Neuronal stem cell (in vitro differentiated cells): Measurements from ENCODE around the gene CHL1.

Experiments
- DNase-seq: peaks from one replicate; pipeline ENCODE4 v3.0.0-alpha.2; 2013; ENCODE audit warnings: low spot score
- H2AFZ ChIP-seq: one replicate; pipeline ENCODE4 v1.6.1; 2013; ENCODE audit warnings: mild to moderate bottlenecking, low read length, inconsistent platforms
- H2AK5ac ChIP-seq: 2 replicates; pipeline ENCODE4 v1.6.1; 2013; ENCODE audit warnings: low read depth, mild to moderate bottlenecking, inconsistent platforms, low read length, moderate library complexity, mixed read lengths
- H2BK120ac ChIP-seq: 2 replicates; pipeline ENCODE4 v1.6.1; 2013; ENCODE audit warnings: low read depth, mild to moderate bottlenecking, inconsistent platforms, low read length, moderate library complexity, mixed read lengths
- H2BK12ac ChIP-seq: one replicate; pipeline ENCODE4 v1.6.1; 2013; ENCODE audit warnings: low read length, inconsistent platforms
- H2BK15ac ChIP-seq: 2 replicates; pipeline ENCODE4 v1.6.1; 2013; ENCODE audit warnings: mild to moderate bottlenecking, low read length, inconsistent platforms, mixed read lengths
- H2BK5ac ChIP-seq: one replicate; pipeline ENCODE4 v1.6.1; 2013; ENCODE audit warnings: inconsistent platforms, mild to moderate bottlenecking, low read length, moderate library complexity
- H3K14ac ChIP-seq: one replicate; pipeline ENCODE4 v1.6.1; 2013; ENCODE audit warnings: low read length, inconsistent platforms
- H3K18ac ChIP-seq: 2 replicates; pipeline ENCODE4 v1.6.1; 2013; ENCODE audit warnings: low read length, inconsistent platforms
- H3K23ac ChIP-seq: 2 replicates; pipeline ENCODE4 v1.6.1; 2013; ENCODE audit warnings: low read depth, mild to moderate bottlenecking, mixed read lengths, low read length, inconsistent platforms; ENCODE audit not compliant: poor library complexity
- H3K27ac ChIP-seq: replicated peaks from 3 replicates; pipeline ENCODE4 v1.5.1; 2013; ENCODE audit warnings: low read length, inconsistent platforms
- H3K27me3 ChIP-seq, 3 experiments: 2 replicates each; pipeline ENCODE4 v1.6.1; 2013; ENCODE audit warnings: low read length in 3 of 3, mild to moderate bottlenecking in 2 of 3, inconsistent platforms in 1 of 3, low read depth in 1 of 3, mixed read lengths in 1 of 3, moderate library complexity in 1 of 3; ENCODE audit not compliant: control insufficient read depth in 3 of 3, insufficient read depth in 3 of 3
- H3K36me3 ChIP-seq, 2 donors: replicated peaks in 1 of 2; 2 replicates each; pipeline ENCODE4 v1.6.1; 2013; ENCODE audit warnings: low read length in 2 of 2; ENCODE audit not compliant: control insufficient read depth in 2 of 2, insufficient read depth in 2 of 2
- H3K4ac ChIP-seq: 2 replicates; pipeline ENCODE4 v1.6.1; 2013; ENCODE audit warnings: inconsistent platforms, mild to moderate bottlenecking, low read length, moderate library complexity
- H3K4me1 ChIP-seq, 2 donors: 1 replicate in 1 of 2; 2 replicates in 1 of 2; pipeline ENCODE4 v1.6.1; 2013; ENCODE audit warnings: low read length in 2 of 2, low read depth in 1 of 2; ENCODE audit not compliant: control insufficient read depth in 2 of 2, insufficient read depth in 1 of 2
- H3K4me2 ChIP-seq: one replicate; pipeline ENCODE4 v1.6.1; 2013; ENCODE audit warnings: mild to moderate bottlenecking, low read length, inconsistent platforms; ENCODE audit not compliant: insufficient read depth, poor library complexity, severe bottlenecking
- H3K4me3 ChIP-seq, 2 donors: 2 replicates each; pipeline ENCODE4 v1.5.1; 2013; ENCODE audit warnings: low read length in 2 of 2, mild to moderate bottlenecking in 2 of 2, inconsistent platforms in 1 of 2, moderate library complexity in 1 of 2
- H3K79me1 ChIP-seq: one replicate; pipeline ENCODE4 v1.6.1; 2013; ENCODE audit warnings: low read depth, mild to moderate bottlenecking, inconsistent platforms, low read length, moderate library complexity
- H3K9ac ChIP-seq: one replicate; pipeline ENCODE4 v1.6.1; 2013; ENCODE audit warnings: mild to moderate bottlenecking, low read depth, low read length, inconsistent platforms; ENCODE audit not compliant: poor library complexity
- H3K9me3 ChIP-seq, 2 donors: replicated peaks in 1 of 2; 2 replicates each; pipeline versions ENCODE3 to v1.6.1; 2013; ENCODE audit warnings: low read length in 2 of 2, mild to moderate bottlenecking in 2 of 2, inconsistent platforms in 1 of 2, low read depth in 1 of 2, mixed read lengths in 1 of 2, moderate library complexity in 1 of 2; ENCODE audit not compliant: control insufficient read depth in 2 of 2, insufficient read depth in 1 of 2
- H4K8ac ChIP-seq: one replicate; pipeline ENCODE4 v1.6.1; 2013; ENCODE audit warnings: low read depth, mild to moderate bottlenecking, inconsistent platforms, low read length, moderate library complexity
- H4K91ac ChIP-seq: one replicate; pipeline ENCODE4 v1.6.1; 2013; ENCODE audit warnings: low read length, low read depth, mild to moderate bottlenecking, inconsistent platforms; ENCODE audit not compliant: poor library complexity
- WGBS, 2 donors: extraction: QIAGEN DNeasy Blood & Tissue Kit; methylation state at CpG; one replicate each; pipeline ENCODE4 v1.1.7; 2013; ENCODE audit warnings: missing lambda C conversion rate in 2 of 2, mixed read lengths in 1 of 2; ENCODE audit not compliant: insufficient read length in 2 of 2, insufficient replicate concordance in 1 of 2; ENCODE audit errors: extremely low coverage in 2 of 2; 5-methylcytosine and 5-hydroxymethylcytosine counted together

Gene CHL1

DNA sequence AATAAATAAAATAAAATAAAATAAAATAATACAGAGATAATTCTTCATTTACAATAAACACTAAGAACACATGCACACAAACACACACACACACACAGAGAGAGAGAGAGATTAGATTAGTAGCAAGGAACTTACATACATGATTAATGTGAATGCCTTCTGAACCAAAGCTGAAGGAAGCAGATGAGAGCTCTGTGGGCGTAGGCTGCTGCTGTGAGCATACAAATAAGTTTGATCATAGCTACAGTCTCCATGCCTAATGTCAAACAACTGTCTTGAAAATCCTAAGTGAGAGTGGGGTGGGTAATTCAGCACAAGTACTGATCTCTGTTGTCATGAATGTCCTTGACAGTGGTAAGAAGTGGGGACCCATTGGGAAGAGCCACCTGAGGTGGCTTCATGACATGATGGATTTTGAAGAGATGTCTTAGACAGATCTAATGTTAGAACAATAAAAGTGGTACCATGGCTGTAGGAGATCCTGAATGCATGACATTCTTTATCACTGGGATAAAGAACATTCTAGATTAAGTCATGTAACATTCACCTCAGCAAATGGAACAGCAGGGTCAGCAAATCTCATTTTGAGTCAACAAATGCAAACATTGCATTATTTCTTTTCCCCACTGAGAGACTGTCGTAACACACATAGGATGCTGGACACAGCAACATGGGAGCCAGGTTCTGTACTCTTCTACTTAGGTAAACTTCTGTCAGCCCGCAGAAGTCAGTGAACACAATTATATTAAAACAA lies 46.2 kb downstream of the CHL1 start:
- no peaks in the 10 kb centered on the region for H3K36me3 ChIP-seq
- no peak overlapping the region for H2AK5ac ChIP-seq
- H3K4ac ChIP-seq: no peak overlapping the region
- DNase-seq: no peak
- H3K4me3 ChIP-seq: no peak overlapping the region
- no peak overlapping the region for H4K91ac ChIP-seq
- no peak overlapping the region for H3K9ac ChIP-seq
- no peaks in the 10 kb centered on the region for H3K9me3 ChIP-seq
- no peak overlapping the region for H2BK120ac ChIP-seq
- WGBS, 2 donors: no CpG with 5 or more reads among the region's 3 CpGs
- no peak overlapping the region for H3K4me2 ChIP-seq
- H4K8ac ChIP-seq: no peak overlapping the region
- no peak overlapping the region for H3K27ac ChIP-seq
- no peak overlapping the region for H3K23ac ChIP-seq
- H2BK15ac ChIP-seq: no peak overlapping the region
- no peaks in the 10 kb centered on the region for H3K79me1 ChIP-seq
- H2BK12ac ChIP-seq: no peak overlapping the region
- H2AFZ ChIP-seq: no peak overlapping the region
- H3K4me1 ChIP-seq: no peaks in the 10 kb centered on the region
- no peak overlapping the region for H3K14ac ChIP-seq
- H3K18ac ChIP-seq: no peak overlapping the region
- H2BK5ac ChIP-seq: no peak overlapping the region
- H3K27me3 ChIP-seq: no peaks in the 10 kb centered on the region

DNA sequence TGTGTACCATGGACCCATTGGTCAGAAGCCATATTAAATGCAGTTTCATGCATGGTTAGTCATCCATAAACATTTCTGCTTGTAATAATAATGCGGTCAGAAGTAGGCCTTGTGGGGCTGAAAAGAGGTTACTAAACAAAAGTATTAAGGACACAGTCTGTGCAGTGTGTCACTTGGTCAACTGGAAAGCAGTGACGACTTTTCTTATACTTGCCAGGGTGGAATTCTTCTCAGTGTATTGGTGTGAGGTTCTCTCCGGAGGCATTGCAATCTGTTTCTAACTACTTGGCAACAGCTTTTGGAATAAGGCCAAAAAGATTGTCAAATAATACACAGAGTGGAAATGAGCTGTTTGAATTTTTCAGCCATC lies 46.8 kb downstream of the CHL1 start:
- Histone ChIP-seq H3K27me3 (no peaks in the 10 kb centered on the region), H2BK12ac (no peak overlapping the region), H4K8ac (no peak overlapping the region), H2BK120ac (no peak overlapping the region), H3K4me2 (no peak overlapping the region), H3K14ac (no peak overlapping the region), H3K4me1 (no peaks in the 10 kb centered on the region), H3K4ac (no peak overlapping the region), H3K79me1 (no peaks in the 10 kb centered on the region), H3K23ac (no peak overlapping the region), H2AK5ac (no peak overlapping the region), H4K91ac (no peak overlapping the region), H2AFZ (no peak overlapping the region), H3K18ac (no peak overlapping the region), H3K9ac (no peak overlapping the region), H2BK5ac (no peak overlapping the region), H3K27ac (no peak overlapping the region), H3K36me3 (no peaks in the 10 kb centered on the region), H3K9me3 (no peaks in the 10 kb centered on the region), H2BK15ac (no peak overlapping the region), H3K4me3 (no peak overlapping the region)
- DNase-seq: no peak
- no CpG with 5 or more reads among the region's 3 CpGs for WGBS, 2 donors

DNA sequence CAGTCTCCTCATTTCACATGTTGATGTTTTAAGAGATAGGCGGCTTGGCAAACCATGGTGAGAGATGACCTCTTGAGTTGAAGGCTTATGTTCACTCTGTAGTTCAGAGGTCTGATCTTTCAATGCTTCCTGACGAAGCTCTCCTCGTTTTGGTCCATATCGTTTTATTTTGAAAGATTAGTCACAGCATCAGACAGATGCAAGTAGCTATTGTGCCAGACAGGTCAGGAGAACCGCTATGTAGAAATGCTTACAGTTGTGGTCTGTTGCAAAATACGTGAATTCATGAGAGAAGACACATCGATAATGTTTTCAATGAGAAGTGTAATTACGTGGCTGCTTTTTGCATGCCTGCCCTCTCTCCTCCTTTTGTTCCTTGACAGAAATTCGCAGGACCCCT lies 47.5 kb downstream of the CHL1 start:
- Histone ChIP-seq H2AK5ac (no peak overlapping the region), H3K79me1 (no peaks in the 10 kb centered on the region), H3K14ac (no peak overlapping the region), H3K4me1 (no peaks in the 10 kb centered on the region), H3K23ac (no peak overlapping the region), H3K36me3 (no peaks in the 10 kb centered on the region), H3K9me3 (no peaks in the 10 kb centered on the region), H4K91ac (no peak overlapping the region), H2BK15ac (no peak overlapping the region), H2BK5ac (no peak overlapping the region), H2BK120ac (no peak overlapping the region), H3K9ac (no peak overlapping the region), H3K27ac (no peak overlapping the region), H3K27me3 (no peaks in the 10 kb centered on the region), H2BK12ac (no peak overlapping the region), H3K4ac (no peak overlapping the region), H3K18ac (no peak overlapping the region), H2AFZ (no peak overlapping the region), H3K4me2 (no peak overlapping the region), H3K4me3 (no peak overlapping the region), H4K8ac (no peak overlapping the region)
- WGBS, 2 donors: no CpG with 5 or more reads among the region's 9 CpGs
- DNase-seq: no peak

DNA sequence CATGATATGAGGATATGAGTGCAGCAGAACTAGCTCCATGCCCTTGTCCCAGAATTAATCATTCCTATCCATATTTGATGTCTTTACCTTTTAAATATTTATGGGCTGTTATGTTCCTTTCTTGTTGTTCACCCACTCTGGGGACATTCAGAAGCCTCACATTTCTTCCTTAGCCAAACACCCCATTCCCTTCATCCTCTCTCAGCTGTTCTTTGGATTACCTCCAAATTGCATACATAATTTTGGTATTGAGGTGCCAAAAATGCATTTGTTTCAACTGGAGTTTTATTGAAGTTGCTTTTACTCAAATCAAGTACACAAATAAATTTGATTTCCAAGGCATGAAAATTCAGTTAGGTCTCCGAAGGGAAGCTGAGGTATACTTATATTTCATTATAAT lies 51.4 kb downstream of the CHL1 start:
- no CpG with 5 or more reads among the region's 1 CpG for WGBS, 2 donors
- H3K9me3 ChIP-seq: no peaks in the 10 kb centered on the region

More for the DNA sequence above, 51.4 kb downstream of the CHL1 start:
- no peak overlapping the region for H3K23ac ChIP-seq
- H2AFZ ChIP-seq: no peak overlapping the region
- no peak overlapping the region for H4K91ac ChIP-seq
- no peak overlapping the region for H3K18ac ChIP-seq
- no peak for DNase-seq
- no peak overlapping the region for H2BK120ac ChIP-seq
- no peaks in the 10 kb centered on the region for H3K27me3 ChIP-seq
- no peak overlapping the region for H3K9ac ChIP-seq
- no peak overlapping the region for H4K8ac ChIP-seq
- H3K4ac ChIP-seq: no peak overlapping the region
- H3K4me1 ChIP-seq: no peaks in the 10 kb centered on the region
- H3K14ac ChIP-seq: no peak overlapping the region
- no peak overlapping the region for H2BK12ac ChIP-seq
- no peak overlapping the region for H3K4me2 ChIP-seq
- H3K79me1 ChIP-seq: no peaks in the 10 kb centered on the region
- no peak overlapping the region for H2AK5ac ChIP-seq
- no peak overlapping the region for H2BK15ac ChIP-seq
- H3K4me3 ChIP-seq: no peak overlapping the region
- no peak overlapping the region for H2BK5ac ChIP-seq
- H3K36me3 ChIP-seq: no peaks in the 10 kb centered on the region
- H3K27ac ChIP-seq: no peak overlapping the region
